ENCODE data around the gene DSC1. TPM values are rescaled to one million over a fixed set of nuclear protein-coding genes. Genes with fewer than 3 reads are reported as not detected.

DSC1 gene, protein sequence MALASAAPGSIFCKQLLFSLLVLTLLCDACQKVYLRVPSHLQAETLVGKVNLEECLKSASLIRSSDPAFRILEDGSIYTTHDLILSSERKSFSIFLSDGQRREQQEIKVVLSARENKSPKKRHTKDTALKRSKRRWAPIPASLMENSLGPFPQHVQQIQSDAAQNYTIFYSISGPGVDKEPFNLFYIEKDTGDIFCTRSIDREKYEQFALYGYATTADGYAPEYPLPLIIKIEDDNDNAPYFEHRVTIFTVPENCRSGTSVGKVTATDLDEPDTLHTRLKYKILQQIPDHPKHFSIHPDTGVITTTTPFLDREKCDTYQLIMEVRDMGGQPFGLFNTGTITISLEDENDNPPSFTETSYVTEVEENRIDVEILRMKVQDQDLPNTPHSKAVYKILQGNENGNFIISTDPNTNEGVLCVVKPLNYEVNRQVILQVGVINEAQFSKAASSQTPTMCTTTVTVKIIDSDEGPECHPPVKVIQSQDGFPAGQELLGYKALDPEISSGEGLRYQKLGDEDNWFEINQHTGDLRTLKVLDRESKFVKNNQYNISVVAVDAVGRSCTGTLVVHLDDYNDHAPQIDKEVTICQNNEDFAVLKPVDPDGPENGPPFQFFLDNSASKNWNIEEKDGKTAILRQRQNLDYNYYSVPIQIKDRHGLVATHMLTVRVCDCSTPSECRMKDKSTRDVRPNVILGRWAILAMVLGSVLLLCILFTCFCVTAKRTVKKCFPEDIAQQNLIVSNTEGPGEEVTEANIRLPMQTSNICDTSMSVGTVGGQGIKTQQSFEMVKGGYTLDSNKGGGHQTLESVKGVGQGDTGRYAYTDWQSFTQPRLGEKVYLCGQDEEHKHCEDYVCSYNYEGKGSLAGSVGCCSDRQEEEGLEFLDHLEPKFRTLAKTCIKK
- total RNA-seq (ENCODE audit: unreplicated experiment): not detected
- long read RNA-seq: 0 reads

DNA sequence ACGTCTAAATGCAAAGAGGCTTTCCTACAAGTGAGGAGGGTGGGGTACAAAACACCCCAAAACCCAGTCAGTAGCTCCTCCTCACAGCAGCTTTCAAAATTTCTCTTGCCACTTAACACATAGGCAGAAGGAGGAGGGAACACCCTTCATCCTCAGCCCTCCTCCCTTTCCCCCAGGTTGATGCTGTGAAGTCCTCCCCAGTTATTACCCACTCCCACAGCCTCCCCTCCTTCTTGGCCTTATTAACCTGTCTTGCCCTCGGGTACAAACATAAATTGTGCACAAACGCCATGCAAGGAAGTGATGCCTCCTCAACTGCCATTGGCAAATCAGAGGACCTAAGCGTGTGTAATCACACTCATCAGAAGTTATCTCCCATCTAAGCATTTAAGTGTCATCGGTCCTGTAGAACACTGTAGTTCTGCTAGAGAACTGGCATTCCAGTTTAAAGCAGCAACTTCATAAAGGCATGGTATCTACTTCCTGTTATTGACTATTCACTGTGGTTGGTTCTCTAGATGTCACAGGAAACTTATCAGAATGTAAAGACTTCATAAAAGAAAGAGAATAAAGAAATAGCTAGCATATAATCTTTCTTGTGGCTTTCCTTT, at the start of gene DSC1:
DSC1 (minus strand) TSS at position 32 of the 611 bp plus-strand sequence. CDS start 262 bp downstream, outside the sequence.
- TF ChIP-seq CTCF (IDR thresholded peaks at IDR 0.05; ENCODE audit: partially characterized antibody, unreplicated experiment): no peak
- Mint-ChIP-seq H3K36me3 (ENCODE audit: unreplicated experiment) (no peaks in the 10 kb centered on the region), H3K4me1 (ENCODE audit: low read depth, unreplicated experiment) (no peaks in the 10 kb centered on the region), H3K27me3 (ENCODE audit: unreplicated experiment) (no peaks in the 10 kb centered on the region), H3K9me3 (ENCODE audit: unreplicated experiment) (no peaks in the 10 kb centered on the region), H3K27ac (ENCODE audit: unreplicated experiment) (no peak within 1 kb of the TSS), H3K4me3 (ENCODE audit: unreplicated experiment) (no peak within 1 kb of the TSS)
- DNase-seq: no peak

DNA sequence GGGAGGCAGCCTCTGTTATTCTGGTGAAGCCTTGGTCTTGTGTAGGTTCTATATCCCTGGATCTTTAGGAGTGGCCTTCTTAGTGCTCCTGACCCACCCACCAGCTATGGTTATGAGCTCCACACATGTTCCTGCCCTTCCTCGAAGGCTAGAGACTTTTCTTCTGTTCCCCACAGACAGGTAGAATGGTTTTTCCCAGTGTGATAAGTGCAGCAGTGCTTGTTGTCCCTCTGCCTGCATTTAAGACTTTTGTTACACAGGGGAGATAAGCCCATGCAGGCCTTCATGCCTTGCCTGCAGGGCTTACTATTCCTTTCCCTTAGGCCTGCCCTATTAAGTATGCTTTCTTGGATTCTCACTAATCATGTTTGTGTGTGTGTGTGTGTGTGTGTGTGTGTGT, 48.4 kb upstream of the DSC1 start:
- Mint-ChIP-seq H3K27me3 (ENCODE audit: unreplicated experiment) (no peaks in the 10 kb centered on the region), H3K36me3 (ENCODE audit: unreplicated experiment) (no peaks in the 10 kb centered on the region), H3K4me3 (ENCODE audit: unreplicated experiment) (no peak overlapping the region), H3K9me3 (ENCODE audit: unreplicated experiment) (no peaks in the 10 kb centered on the region), H3K27ac (ENCODE audit: unreplicated experiment) (no peak overlapping the region), H3K4me1 (ENCODE audit: low read depth, unreplicated experiment) (no peaks in the 10 kb centered on the region)
- TF ChIP-seq CTCF (IDR thresholded peaks at IDR 0.05; ENCODE audit: partially characterized antibody, unreplicated experiment): no peak
- DNase-seq: no peak

DNA sequence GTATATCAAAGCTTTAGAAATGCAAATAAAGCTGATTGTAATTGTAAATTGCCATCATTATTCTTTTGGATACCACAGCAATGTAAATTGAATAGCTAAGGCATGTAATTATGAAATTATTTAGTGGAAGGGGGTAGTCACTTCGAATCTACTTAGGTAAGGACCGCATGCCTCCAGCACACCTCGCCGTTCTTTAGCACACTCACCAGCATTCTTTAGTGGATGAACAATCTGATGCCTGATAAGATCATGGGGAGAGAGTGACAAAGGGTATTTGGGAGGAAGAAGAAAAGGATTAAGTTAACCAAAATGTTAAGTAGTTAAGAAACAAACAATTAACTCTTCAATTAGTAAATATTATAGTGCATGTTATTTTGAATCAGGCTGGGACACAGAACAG, 46.4 kb upstream of the DSC1 start:
- no peak overlapping the region for H3K27ac Mint-ChIP-seq (ENCODE audit: unreplicated experiment)
- no peak for TF ChIP-seq CTCF (IDR thresholded peaks at IDR 0.05; ENCODE audit: partially characterized antibody, unreplicated experiment)
- DNase-seq: no peak
- H3K36me3 Mint-ChIP-seq (ENCODE audit: unreplicated experiment): no peaks in the 10 kb centered on the region
- H3K27me3 Mint-ChIP-seq (ENCODE audit: unreplicated experiment): no peaks in the 10 kb centered on the region
- no peaks in the 10 kb centered on the region for H3K4me1 Mint-ChIP-seq (ENCODE audit: low read depth, unreplicated experiment)
- no peaks in the 10 kb centered on the region for H3K9me3 Mint-ChIP-seq (ENCODE audit: unreplicated experiment)
- no peak overlapping the region for H3K4me3 Mint-ChIP-seq (ENCODE audit: unreplicated experiment)

GRCh38 chr18:31207391-31207790, 44.7 kb upstream of the DSC1 start:
- Mint-ChIP-seq H3K36me3 (ENCODE audit: unreplicated experiment) (no peaks in the 10 kb centered on the region), H3K27ac (ENCODE audit: unreplicated experiment) (no peak overlapping the region), H3K4me3 (ENCODE audit: unreplicated experiment) (no peak overlapping the region), H3K9me3 (ENCODE audit: unreplicated experiment) (no peaks in the 10 kb centered on the region), H3K27me3 (ENCODE audit: unreplicated experiment) (no peaks in the 10 kb centered on the region), H3K4me1 (ENCODE audit: low read depth, unreplicated experiment) (no peaks in the 10 kb centered on the region)
- no peak for TF ChIP-seq CTCF (IDR thresholded peaks at IDR 0.05; ENCODE audit: partially characterized antibody, unreplicated experiment)
- DNase-seq: no peak
